NCI-H2196 treated with DMSO at 0.1 percent for 48 hours (cell line): ENCODE measurements around the gene NTHL1.

Experiments
- DNase-seq: peaks from one replicate; lab custom pipeline; 2025; ENCODE audit not compliant: unreplicated experiment; lab: John Stamatoyannopoulos, UW

Gene NTHL1

GRCh38 chr16:2066139-2066538, 18.5 kb upstream of the NTHL1 start:
- no peak for DNase-seq

DNA sequence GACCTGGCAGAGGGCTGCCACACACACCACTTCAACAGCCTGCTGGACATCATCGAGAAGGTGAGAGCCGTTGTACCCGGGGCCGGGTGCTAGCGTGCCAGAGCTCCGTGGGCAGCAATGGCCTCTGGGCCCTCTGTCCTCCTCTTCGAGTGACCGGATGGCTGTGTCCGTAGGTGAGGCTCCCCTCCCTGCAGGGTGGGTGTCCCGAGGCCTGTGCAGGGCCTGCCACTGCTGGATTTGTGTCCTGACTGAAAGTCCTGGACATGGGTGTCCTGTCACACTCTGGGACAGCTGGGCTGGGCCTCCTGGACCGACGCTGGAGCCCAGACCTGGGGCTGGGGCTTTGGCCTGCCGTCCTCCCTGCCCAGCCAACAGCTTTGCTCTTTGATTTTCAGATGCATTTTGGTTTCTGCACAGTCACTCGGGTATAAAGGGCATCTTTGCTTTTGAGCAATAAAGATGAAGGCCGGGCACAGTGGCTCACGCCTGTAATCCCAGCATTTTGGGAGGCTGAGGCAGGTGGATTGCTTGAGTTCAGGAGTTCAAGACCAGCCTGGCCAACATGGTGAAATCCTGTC, 16.8 kb upstream of the NTHL1 start:
- DNase-seq, result no peak

GRCh38 chr16:2063861-2064260, 16.2 kb upstream of the NTHL1 start:
- no peak for DNase-seq

GRCh38 chr16:2062801-2063200, 15.2 kb upstream of the NTHL1 start:
- no peak for DNase-seq

DNA sequence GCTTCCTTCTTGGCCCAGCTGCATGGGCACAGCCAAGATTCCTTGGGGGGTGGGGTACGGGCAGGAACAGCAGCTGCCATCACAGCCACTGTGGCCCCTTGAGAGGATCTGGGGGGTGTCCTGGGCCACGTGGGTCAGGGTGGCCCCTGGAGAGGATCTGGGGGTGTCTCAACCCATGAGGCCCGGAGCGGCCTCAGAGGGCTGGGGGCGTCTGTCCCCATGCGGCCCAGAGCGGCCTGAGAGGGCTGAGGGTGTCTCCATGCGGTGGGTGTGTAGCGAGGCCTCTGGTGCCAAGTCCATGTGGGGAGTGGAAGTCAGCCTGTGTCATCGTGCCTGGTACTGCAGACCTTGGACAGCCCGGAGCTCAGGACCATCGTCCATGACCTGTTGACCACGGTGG, 13.9 kb upstream of the NTHL1 start:
- DNase-seq, result no peak

- no peak for DNase-seq
These were observed 13.4 kb upstream of the NTHL1 start for GRCh38 chr16:2061023-2061422.

- no peak for DNase-seq
These were observed 12.7 kb upstream of the NTHL1 start for GRCh38 chr16:2060346-2060745.

GRCh38 chr16:2058872-2059271, 11.2 kb upstream of the NTHL1 start:
- no peak for DNase-seq

DNA sequence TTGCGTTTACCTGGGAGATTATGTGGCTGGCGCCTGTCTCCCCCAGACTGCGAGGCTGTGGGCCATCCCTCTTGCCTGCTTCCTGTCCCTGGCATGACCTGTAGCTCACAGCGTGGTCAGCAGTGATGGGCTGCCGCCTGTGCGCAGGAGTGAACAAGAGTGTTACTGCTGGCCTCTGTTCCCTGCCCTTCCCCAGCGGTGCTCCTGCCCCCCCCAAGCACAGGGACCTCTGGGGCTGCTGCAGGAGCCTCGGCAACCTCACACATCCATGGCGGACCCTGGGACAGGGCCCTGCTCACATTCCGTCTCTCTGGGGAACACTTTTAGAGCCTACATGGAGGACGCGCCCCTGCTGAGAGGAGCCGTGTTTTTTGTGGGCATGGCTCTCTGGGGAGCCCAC, 10.8 kb upstream of the NTHL1 start:
- DNase-seq, result no peak

GRCh38 chr16:2057438-2057837, 9.8 kb upstream of the NTHL1 start:
- no peak for DNase-seq

DNA sequence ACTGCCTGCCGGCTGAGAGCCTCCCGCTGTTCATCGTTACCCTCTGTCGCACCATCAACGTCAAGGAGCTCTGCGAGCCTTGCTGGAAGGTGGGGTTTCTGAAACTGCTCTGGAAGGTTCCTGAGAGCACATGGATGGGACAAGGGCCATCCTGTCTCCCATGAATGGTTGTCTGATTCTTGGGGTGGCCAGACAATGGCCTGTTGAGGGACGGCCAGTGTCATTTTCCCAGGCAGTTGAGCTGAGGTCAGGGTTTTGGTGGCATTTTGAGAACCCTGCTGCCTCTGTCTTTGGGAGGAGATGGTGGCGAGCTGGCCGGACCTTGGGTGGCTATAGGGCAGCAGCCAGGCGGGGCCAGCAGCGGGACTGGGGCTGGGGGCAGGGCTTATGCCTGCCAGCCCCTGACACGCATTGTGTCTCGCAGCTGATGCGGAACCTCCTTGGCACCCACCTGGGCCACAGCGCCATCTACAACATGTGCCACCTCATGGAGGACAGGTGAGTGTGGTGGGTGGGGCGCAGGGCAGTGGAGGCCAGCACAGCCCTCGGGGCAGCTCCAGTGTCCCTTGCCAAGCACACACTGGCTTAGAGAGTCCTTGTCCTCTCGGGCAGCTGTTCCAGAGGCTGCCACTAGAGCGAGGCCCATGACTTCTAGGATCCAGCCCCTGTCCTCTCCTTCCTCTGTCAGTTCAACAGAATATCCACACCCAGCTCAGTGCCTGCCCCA, 9.2 kb upstream of the NTHL1 start:
- DNase-seq, result no peak

GRCh38 chr16:2056077-2056476, 8.4 kb upstream of the NTHL1 start:
- DNase-seq, result no peak

DNA sequence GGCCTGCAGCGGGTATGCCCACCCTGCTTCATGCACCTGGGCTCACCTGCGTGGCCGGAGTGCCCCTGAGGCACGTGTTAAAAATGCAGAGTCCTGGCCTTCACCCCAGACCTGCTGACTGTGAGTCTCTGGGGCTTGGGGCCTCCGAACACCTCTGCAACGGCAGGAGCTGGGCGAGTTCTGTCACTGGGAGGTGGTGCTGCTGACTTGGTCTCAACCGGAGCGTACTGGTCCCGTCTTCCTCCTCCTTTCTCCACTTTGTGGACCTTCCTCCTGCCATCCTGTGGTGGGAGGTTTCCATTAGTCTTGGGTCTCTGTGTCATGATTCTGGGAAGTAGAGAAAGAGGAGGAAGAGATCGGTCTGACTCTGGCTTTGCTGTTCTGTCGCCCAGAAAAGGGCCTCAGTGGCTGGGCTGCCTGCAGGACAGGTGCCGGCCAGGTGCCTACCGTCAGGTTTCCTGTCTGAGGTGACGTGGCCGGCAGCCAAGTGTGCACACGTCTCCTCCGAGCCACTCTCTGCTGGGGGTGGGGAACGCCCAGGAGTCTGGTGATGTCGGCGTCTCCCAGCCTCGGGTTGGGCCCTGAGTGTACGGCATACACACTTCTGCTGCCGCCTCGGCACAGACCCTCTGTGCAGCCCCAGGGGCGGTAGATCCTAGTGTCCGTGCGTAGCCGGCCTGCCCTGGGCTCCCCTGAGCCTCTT, 7.1 kb upstream of the NTHL1 start:
- peak; percentile 79 for DNase-seq

- DNase-seq, result no peak
These were observed 6.3 kb upstream of the NTHL1 start for GRCh38 chr16:2053897-2054296.

DNA sequence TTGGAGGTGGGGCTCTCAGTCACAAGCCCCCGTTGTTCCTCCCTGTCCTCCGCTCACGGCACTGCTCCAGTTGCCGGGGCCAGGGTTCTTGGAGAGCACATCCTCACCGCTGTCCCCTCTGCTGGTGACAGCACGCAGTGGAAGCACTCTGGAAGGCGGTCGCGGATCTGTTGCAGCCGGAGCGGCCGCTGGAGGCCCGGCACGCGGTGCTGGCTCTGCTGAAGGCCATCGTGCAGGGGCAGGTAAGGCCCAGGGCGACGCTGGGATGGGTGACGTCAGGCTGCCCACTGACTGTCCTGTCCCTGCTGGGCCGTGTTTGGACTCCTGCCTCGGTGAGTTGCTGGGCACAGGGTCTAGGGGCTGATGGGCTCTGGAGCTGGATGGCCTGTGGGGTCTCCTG, 5.6 kb upstream of the NTHL1 start:
- no peak for DNase-seq

DNA sequence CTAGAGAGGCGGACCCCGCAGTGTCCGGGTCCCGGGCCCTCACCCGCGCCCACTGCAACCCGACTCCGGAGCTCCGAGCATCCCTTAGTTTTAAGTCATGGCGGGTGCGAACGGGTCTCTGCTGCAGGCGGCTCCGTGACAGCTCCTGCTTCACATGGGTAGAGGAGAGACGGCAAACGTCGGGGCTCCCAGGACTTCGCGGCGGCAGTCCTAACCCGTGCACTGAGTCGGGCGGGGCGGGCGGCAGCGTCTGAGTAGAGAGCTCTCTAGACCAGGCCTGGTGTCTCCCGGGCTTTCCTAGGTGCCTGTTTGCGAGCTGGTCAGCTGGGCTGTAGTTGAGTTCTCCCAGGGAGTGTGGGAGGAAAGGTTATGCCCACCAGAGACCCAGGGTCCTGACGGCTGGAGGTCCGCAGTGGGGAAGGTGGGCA, 496 bp upstream of the NTHL1 start:
- DNase-seq, result no peak

- DNase-seq, result no peak
These were observed 723 bp downstream of the NTHL1 start for GRCh38 chr16:2046893-2047329.

DNA sequence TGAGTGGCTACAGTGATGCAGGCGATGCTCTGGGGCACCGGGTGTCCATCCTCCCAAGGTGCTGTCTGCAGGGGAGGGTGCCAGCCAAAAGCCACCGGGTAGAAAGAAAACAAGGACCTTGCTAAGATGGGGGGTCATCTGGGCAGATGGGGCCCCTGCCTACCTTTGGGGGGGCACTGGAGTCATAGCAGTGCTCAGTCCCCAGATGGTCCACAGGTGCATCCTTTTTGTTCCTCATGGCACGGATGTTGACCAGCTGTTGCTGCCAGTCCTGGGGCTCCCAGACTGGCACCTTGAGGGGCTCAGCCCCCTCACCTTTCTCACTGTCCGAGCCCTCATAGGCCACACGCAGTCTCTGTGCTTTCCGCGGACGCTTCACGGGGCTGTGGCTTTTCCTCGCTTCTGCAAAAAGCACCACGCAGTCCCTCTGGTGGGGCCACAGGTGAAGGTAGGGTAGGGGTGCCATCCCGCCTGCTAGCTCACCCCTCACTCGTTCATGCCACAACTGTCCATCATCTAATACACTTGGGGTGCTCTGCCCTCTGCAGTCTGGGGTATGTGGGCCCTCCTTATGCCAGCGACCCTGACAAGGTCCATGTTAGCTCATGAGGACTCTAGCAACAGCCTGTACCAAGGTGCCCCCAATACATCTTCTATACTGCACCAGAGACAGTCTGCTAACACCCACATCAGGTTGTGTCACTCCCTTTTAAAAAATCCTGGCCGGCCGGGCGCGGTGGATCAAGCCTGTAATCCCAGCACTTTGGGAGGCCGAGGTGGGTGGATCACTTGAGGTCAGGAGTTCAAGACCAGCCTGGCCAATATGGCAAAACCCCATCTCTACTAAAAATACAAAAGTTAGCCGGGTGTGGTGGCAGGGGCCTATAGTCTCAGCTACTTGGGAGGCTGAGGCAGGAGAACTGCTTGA, 1.4 kb downstream of the NTHL1 start:
- DNase-seq, result no peak

DNA sequence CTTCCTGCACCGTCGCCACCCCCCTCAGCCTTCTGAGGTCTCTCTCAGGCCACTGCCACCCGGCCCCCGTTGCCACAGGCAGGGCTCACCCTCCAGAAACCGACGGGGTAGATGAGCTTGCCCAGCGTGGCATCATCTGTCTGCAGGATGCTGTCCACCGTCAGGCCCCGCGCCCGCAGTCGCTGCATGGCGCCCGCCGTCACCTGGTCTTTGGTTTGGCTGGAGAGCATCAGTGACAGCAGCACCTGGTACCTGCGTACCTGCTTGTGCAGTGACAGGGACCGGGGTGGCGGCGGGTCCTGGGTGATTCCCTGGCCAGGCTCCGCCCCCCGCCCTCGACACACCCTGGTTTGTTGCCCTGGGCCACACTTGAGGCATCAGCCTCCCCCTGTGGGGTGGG, 3.1 kb downstream of the NTHL1 start:
- no peak for DNase-seq

- DNase-seq, result peak; percentile 84
These were observed 3.8 kb downstream of the NTHL1 start for GRCh38 chr16:2043667-2044451.
